Suprapubic skin (tissue), 3 donors: ENCODE results near the gene HEBP1.

ENCODE experiments used
- CTCF ChIP-seq, 2 donors: fragments of 200-600 bp in 1 of 2; fragments of 450-650 bp in 1 of 2; sonication (generic) in 1 of 2; IDR thresholded peaks; one replicate each; pipeline ENCODE4 v1.5.1; 2016 to 2019; ENCODE audit warnings: antibody characterized with exemption in 2 of 2, mild to moderate bottlenecking in 1 of 2, moderate library complexity in 1 of 2
- POLR2A ChIP-seq, 2 donors: fragments of 450-650 bp; IDR thresholded peaks; one replicate each; pipeline ENCODE4 v1.6.1; 2017; ENCODE audit warnings: antibody characterized with exemption in 2 of 2, mild to moderate bottlenecking in 2 of 2, moderate library complexity in 2 of 2

DNA sequence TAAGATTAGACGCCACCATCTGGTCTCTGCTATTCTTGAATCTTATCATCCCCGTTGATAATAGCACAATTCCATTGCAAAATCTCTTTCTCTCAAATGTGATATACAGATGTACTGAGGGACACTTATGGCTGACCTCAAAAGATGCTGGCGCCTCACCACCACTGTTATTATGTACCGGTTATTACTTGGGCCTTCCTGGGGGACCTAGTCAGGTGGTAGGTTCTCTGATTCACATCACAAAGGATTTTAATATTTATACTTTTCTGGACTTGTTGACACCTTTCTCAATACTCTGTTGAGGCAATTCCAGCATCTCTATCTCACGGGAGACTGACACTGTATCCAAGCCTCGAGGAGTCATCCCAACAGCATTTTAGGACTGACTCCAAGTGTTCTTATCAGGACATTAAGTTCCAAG is 22.8 kb upstream of the HEBP1 start:
- TF ChIP-seq POLR2A (IDR thresholded peaks at IDR 0.05) = no peak
- no peak for TF ChIP-seq CTCF (IDR thresholded peaks at IDR 0.05)
